ENCODE data around the gene PRSS23.

- TF ChIP-seq CTCF (IDR thresholded peaks at IDR 0.05; ENCODE audit: extremely low read depth in 1 of 2, insufficient read depth in 1 of 2, low read depth in 1 of 2, low read length in 2 of 2) (no peak), EZH2 (IDR thresholded peaks at IDR 0.05; ENCODE audit: borderline replicate concordance, low read depth, low read length, severe bottlenecking) (no peak), POLR2AphosphoS5 (IDR thresholded peaks at IDR 0.05; ENCODE audit: insufficient read depth, low read depth, low read length) (no peak), MAX (IDR thresholded peaks at IDR 0.05; ENCODE audit: insufficient read depth, insufficient read length) (no peak)
These were observed 46.9 kb upstream of the PRSS23 start for GRCh38 chr11:86753459-86753858.

All from endothelial cell of umbilical vein (primary cell).